ENCODE data around the gene WTAP. TPM values are rescaled to one million over a fixed set of nuclear protein-coding genes. Genes with fewer than 3 reads are reported as not detected.

The WTAP gene
- total and polyA plus RNA-seq, 4 donors, result 21.0 to 43.8 (median 36.5) TPM

DNA sequence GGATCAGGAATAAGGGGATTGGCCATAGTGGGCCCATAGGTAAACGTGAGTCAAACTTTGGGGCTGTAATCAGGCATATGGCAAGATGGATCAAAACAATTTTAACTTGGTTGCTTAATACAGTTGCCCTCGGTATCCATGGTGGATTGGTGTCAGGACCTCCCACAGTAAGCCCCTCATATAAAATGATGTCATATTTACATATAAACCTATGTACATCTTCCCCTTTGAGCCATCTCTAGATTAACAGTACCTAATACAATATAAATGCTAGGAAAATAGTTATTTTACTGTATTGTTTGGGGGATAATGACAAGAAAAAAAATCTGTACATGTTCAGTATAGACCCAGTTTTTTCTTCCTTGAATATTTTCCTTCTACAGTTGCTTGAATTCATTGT is 27.1 kb downstream of the WTAP start:
- no peak for DNase-seq (ENCODE audit: low spot score)
- Histone ChIP-seq H3K27ac (ENCODE audit: low read depth in 1 of 2, low read length in 2 of 2) (no peak overlapping the region), H3K9me3 (ENCODE audit: control insufficient read depth in 4 of 4, low read length in 3 of 4) (no peaks in the 10 kb centered on the region), H3K36me3 (ENCODE audit: control insufficient read depth in 4 of 4, insufficient read depth in 3 of 4, low read depth in 1 of 4, low read length in 3 of 4) (peaks cover 10 to 60% (median 45%) of the 10 kb centered on the region in 4 donors), H3K4me3 (ENCODE audit: low read depth in 1 of 3, low read length in 3 of 3) (no peak overlapping the region), H3K9ac (ENCODE audit: low read depth in 1 of 2, low read length in 2 of 2) (no peak overlapping the region), H3K4me1 (ENCODE audit: control insufficient read depth in 4 of 4, insufficient read depth in 4 of 4, low read length in 3 of 4) (no peaks in the 10 kb centered on the region), H3K27me3 (ENCODE audit: control insufficient read depth in 4 of 4, insufficient read depth in 4 of 4, low read length in 3 of 4) (no peaks in the 10 kb centered on the region)
- 94% methylated on average over 2 of the region's 2 CpGs for WGBS
- TF ChIP-seq HNF4G (IDR thresholded peaks at IDR 0.05) (no peak), GABPA (IDR thresholded peaks at IDR 0.05 in 1 of 2, conservative IDR thresholded peaks at IDR 0.05 in 1 of 2) (no peak), TAF1 (conservative IDR thresholded peaks at IDR 0.05) (no peak), SP1 (IDR thresholded peaks at IDR 0.05) (no peak), NR2F2 (IDR thresholded peaks at IDR 0.05) (no peak), JUND (IDR thresholded peaks at IDR 0.05) (no peak), HNF4A (conservative IDR thresholded peaks at IDR 0.05) (no peak), YY1 (IDR thresholded peaks at IDR 0.05) (no peak), EGR1 (IDR thresholded peaks at IDR 0.05; ENCODE audit: low read depth in 2 of 2) (no peak), FOXA2 (IDR thresholded peaks at IDR 0.05) (no peak)
- TF ChIP-seq, protein P1, sequence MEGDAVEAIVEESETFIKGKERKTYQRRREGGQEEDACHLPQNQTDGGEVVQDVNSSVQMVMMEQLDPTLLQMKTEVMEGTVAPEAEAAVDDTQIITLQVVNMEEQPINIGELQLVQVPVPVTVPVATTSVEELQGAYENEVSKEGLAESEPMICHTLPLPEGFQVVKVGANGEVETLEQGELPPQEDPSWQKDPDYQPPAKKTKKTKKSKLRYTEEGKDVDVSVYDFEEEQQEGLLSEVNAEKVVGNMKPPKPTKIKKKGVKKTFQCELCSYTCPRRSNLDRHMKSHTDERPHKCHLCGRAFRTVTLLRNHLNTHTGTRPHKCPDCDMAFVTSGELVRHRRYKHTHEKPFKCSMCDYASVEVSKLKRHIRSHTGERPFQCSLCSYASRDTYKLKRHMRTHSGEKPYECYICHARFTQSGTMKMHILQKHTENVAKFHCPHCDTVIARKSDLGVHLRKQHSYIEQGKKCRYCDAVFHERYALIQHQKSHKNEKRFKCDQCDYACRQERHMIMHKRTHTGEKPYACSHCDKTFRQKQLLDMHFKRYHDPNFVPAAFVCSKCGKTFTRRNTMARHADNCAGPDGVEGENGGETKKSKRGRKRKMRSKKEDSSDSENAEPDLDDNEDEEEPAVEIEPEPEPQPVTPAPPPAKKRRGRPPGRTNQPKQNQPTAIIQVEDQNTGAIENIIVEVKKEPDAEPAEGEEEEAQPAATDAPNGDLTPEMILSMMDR (IDR thresholded peaks at IDR 0.05; ENCODE audit: low read depth, low read length, missing input control), result no peak
- TF ChIP-seq, protein P2, sequence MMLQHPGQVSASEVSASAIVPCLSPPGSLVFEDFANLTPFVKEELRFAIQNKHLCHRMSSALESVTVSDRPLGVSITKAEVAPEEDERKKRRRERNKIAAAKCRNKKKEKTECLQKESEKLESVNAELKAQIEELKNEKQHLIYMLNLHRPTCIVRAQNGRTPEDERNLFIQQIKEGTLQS (IDR thresholded peaks at IDR 0.05), result no peak
- TF ChIP-seq, protein P3, sequence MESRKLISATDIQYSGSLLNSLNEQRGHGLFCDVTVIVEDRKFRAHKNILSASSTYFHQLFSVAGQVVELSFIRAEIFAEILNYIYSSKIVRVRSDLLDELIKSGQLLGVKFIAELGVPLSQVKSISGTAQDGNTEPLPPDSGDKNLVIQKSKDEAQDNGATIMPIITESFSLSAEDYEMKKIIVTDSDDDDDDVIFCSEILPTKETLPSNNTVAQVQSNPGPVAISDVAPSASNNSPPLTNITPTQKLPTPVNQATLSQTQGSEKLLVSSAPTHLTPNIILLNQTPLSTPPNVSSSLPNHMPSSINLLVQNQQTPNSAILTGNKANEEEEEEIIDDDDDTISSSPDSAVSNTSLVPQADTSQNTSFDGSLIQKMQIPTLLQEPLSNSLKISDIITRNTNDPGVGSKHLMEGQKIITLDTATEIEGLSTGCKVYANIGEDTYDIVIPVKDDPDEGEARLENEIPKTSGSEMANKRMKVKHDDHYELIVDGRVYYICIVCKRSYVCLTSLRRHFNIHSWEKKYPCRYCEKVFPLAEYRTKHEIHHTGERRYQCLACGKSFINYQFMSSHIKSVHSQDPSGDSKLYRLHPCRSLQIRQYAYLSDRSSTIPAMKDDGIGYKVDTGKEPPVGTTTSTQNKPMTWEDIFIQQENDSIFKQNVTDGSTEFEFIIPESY (IDR thresholded peaks at IDR 0.05), result no peak
- TF ChIP-seq, protein P4, sequence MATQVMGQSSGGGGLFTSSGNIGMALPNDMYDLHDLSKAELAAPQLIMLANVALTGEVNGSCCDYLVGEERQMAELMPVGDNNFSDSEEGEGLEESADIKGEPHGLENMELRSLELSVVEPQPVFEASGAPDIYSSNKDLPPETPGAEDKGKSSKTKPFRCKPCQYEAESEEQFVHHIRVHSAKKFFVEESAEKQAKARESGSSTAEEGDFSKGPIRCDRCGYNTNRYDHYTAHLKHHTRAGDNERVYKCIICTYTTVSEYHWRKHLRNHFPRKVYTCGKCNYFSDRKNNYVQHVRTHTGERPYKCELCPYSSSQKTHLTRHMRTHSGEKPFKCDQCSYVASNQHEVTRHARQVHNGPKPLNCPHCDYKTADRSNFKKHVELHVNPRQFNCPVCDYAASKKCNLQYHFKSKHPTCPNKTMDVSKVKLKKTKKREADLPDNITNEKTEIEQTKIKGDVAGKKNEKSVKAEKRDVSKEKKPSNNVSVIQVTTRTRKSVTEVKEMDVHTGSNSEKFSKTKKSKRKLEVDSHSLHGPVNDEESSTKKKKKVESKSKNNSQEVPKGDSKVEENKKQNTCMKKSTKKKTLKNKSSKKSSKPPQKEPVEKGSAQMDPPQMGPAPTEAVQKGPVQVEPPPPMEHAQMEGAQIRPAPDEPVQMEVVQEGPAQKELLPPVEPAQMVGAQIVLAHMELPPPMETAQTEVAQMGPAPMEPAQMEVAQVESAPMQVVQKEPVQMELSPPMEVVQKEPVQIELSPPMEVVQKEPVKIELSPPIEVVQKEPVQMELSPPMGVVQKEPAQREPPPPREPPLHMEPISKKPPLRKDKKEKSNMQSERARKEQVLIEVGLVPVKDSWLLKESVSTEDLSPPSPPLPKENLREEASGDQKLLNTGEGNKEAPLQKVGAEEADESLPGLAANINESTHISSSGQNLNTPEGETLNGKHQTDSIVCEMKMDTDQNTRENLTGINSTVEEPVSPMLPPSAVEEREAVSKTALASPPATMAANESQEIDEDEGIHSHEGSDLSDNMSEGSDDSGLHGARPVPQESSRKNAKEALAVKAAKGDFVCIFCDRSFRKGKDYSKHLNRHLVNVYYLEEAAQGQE (IDR thresholded peaks at IDR 0.05), result no peak

All from liver (tissue), 9 donors.